ENCODE measurements around the gene SLIT3.

SLIT3 gene

DNA sequence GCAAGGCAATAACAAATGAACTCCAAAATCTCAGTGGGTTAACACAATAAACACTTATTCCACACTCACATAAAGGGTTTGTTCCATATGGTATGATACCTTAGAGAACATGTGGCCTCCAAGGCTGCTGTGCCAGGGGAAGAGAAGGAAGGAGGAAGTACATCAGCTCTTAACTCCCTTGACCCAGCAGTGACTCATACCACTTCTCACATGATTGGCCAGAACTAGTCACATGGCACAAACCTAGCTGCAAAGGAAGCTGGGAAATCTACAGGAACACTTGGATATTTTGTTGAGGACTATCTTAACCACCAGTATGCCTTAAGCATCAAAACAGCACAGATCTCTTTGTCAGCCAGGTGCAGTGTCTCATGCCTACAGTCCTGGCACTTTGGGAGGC lies 99.3 kb downstream of the SLIT3 start:
- Histone ChIP-seq H3K4me1 (ENCODE audit: control insufficient read depth, insufficient read depth, low read length) (no peaks in the 10 kb centered on the region), H3K9me3 (ENCODE audit: control insufficient read depth, insufficient read depth, low read depth, low read length) (no peaks in the 10 kb centered on the region; the same call in 1 of the 2 replicates), H3K27ac (ENCODE audit: extremely low read depth, low read depth, low read length) (no peak overlapping the region), H3K4me3 (ENCODE audit: low read depth, low read length) (no peak overlapping the region), H3K36me3 (ENCODE audit: control insufficient read depth in 2 of 2, insufficient read depth in 1 of 2, low read length in 2 of 2) (no peaks in the 10 kb centered on the region)
- no peak for TF ChIP-seq ZXDB (tag by site-specific recombination; IDR thresholded peaks at IDR 0.05)
- peak; percentile 50 for TF ChIP-seq SETDB1 (IDR thresholded peaks at IDR 0.05; ENCODE audit: insufficient read length, low read length)
- POLR2A ChIA-PET: no interaction called here
- CTCF ChIA-PET: interaction anchor here (1.3 kb wide), 1 partner anchor 12 kb away, joined by 6 read pairs; no protein-coding TSS in a partner anchor

DNA sequence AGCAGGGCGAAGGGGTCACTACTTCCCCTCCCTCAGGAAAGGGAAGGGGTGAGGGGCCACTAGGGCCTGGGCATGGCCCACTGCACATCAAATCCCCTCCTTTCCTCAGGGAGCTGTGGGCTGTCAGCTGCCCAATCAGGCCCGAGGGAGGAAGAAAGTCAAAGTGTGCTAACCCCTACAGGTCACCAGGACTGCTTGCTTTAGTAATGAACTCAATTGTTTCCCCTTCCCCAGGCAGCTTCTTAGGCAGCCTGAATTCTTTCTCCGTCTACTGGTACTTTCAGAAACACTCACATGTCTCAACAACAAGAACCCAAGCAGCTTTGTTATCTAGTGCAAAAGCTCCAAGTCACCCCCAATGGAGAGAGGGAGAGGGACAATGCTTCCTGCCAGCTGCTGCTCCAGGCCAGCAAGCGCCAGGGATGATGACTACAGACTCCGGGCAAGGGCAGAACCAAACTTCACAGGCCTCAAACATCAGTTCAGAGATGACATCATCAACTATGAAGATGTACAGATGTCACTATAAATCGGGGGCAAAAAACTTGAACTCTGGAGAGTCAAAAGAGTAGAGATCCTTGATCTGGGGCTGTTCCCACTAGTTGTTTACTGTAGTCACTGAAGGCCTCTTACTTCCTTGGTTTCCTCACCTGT lies 100.7 kb downstream of the SLIT3 start:
- ChIA-PET POLR2A (no interaction called here), CTCF (interaction anchor here (0.5 to 1.6 kb wide), 2 partner anchors 113 to 213 kb away, joined by 3 read pairs; no protein-coding TSS in a partner anchor)
- H3K9me3 ChIP-seq (ENCODE audit: control insufficient read depth, insufficient read depth, low read depth, low read length): no peaks in the 10 kb centered on the region; the same call in 1 of the 2 replicates
- no peak overlapping the region for H3K27ac ChIP-seq (ENCODE audit: extremely low read depth, low read depth, low read length)
- H3K4me3 ChIP-seq (ENCODE audit: low read depth, low read length): no peak overlapping the region
- no peaks in the 10 kb centered on the region for H3K4me1 ChIP-seq (ENCODE audit: control insufficient read depth, insufficient read depth, low read length)
- TF ChIP-seq RBAK (tag by site-specific recombination; IDR thresholded peaks at IDR 0.05) (no peak), ATF2 (tag by site-specific recombination; IDR thresholded peaks at IDR 0.05; ENCODE audit: low read depth) (peak; percentile 70), ZBTB11 (tag by site-specific recombination; conservative IDR thresholded peaks at IDR 0.05; ENCODE audit: low read depth) (no peak)
- no peaks in the 10 kb centered on the region for H3K36me3 ChIP-seq (ENCODE audit: control insufficient read depth in 2 of 2, insufficient read depth in 1 of 2, low read length in 2 of 2)

- POLR2A ChIA-PET: no interaction called here
These were observed 103.6 kb downstream of the SLIT3 start for GRCh38 chr5:169197343-169197742.

More at GRCh38 chr5:169197343-169197742, 103.6 kb downstream of the SLIT3 start:
- TF ChIP-seq ZNF350 (tag by site-specific recombination; IDR thresholded peaks at IDR 0.05) (no peak), CTCF (tag by site-specific recombination; IDR thresholded peaks at IDR 0.05) (peak; percentile 15; the same call in 1 of the 2 replicates), ZNF324 (tag by site-specific recombination; IDR thresholded peaks at IDR 0.05) (no peak), ZNF174 (tag by site-specific recombination; IDR thresholded peaks at IDR 0.05) (no peak), ZNF768 (tag by site-specific recombination; IDR thresholded peaks at IDR 0.05) (no peak), ZNF10 (tag by site-specific recombination; IDR thresholded peaks at IDR 0.05) (no peak), ZNF501 (tag by site-specific recombination; IDR thresholded peaks at IDR 0.05) (no peak), HOXD13 (CRISPR knock-in tag; IDR thresholded peaks at IDR 0.05; ENCODE audit: borderline replicate concordance) (no peak), ZXDB (tag by site-specific recombination; IDR thresholded peaks at IDR 0.05) (no peak)
- CTCF ChIA-PET: interaction anchor here (0.7 kb wide), 1 partner anchor 13 kb away, joined by 3 read pairs; no protein-coding TSS in a partner anchor
- no peaks in the 10 kb centered on the region for H3K36me3 ChIP-seq (ENCODE audit: control insufficient read depth in 2 of 2, insufficient read depth in 1 of 2, low read length in 2 of 2)
- H3K27ac ChIP-seq (ENCODE audit: extremely low read depth, low read depth, low read length): no peak overlapping the region
- no peak overlapping the region for H3K4me3 ChIP-seq (ENCODE audit: low read depth, low read length)
- no peaks in the 10 kb centered on the region; the same call in 1 of the 2 replicates for H3K9me3 ChIP-seq (ENCODE audit: control insufficient read depth, insufficient read depth, low read depth, low read length)
- H3K4me1 ChIP-seq (ENCODE audit: control insufficient read depth, insufficient read depth, low read length): no peaks in the 10 kb centered on the region
